PC-9 (cell line): ENCODE data around the gene HOMEZ. TPM values are rescaled to one million over a fixed set of nuclear protein-coding genes. Genes with fewer than 3 reads are reported as not detected.
A peak's percentile ranks its signal among the peaks of the same experiment; 100 is the strongest.

Experiments
- BruUV-seq: library from RNA; stranded (reverse); fragments of 400-500 nt; replicated peaks from 2 replicates; lab custom pipeline; 2021; lab: Mats Ljungman, UMichigan
- CTCF ChIA-PET: fragments of 300-600 bp; sonication (Branson Sonifier 250); formaldehyde crosslinking; loops from one replicate; lab custom pipeline; 2022; ENCODE audit warnings: antibody characterized with exemption; lab: Charles Lee
- POLR2A ChIA-PET: fragments of 300-600 bp; sonication (Branson Sonifier 250); formaldehyde crosslinking; loops from one replicate; lab custom pipeline; 2022; ENCODE audit warnings: antibody characterized with exemption; ENCODE audit not compliant: unreplicated experiment; lab: Charles Lee
- DNase-seq, 2 experiments: peaks; one replicate each; pipeline versions ENCODE4 v3.0.0 to v3.0.0-alpha.2; 2015 to 2022; ENCODE audit warnings: mixed read lengths in 1 of 2
- H2AFZ ChIP-seq: fragments of 200-600 bp; sonication (generic); 2 replicates; pipeline ENCODE4 v1.8.1; 2017; ENCODE audit warnings: antibody characterized with exemption
- H3F3A ChIP-seq: fragments of 200-600 bp; sonication (generic); 2 replicates; pipeline ENCODE4 v1.8.1; 2017; ENCODE audit warnings: antibody characterized with exemption, mild to moderate bottlenecking, low read depth; ENCODE audit not compliant: insufficient read depth
- H3K27ac ChIP-seq: fragments of 200-600 bp; sonication (generic); 2 replicates; pipeline ENCODE4 v1.6.1; 2016; ENCODE audit warnings: mixed run types
- H3K27me3 ChIP-seq: fragments of 200-600 bp; sonication (generic); 2 replicates; pipeline ENCODE4 v1.6.1; 2016; ENCODE audit warnings: low read depth, mixed run types; ENCODE audit not compliant: insufficient read depth
- H3K36me3 ChIP-seq: fragments of 200-600 bp; sonication (generic); 2 replicates; pipeline ENCODE4 v1.6.1; 2016; ENCODE audit warnings: low read depth, mixed run types
- H3K4me1 ChIP-seq: fragments of 200-600 bp; sonication (generic); replicated peaks from 2 replicates; pipeline ENCODE4 v1.6.1; 2016; ENCODE audit warnings: mixed run types; ENCODE audit not compliant: insufficient read depth
- H3K4me2 ChIP-seq: fragments of 200-600 bp; sonication (generic); 2 replicates; pipeline ENCODE4 v1.6.1; 2017; ENCODE audit warnings: mixed run types
- H3K4me3 ChIP-seq: fragments of 200-600 bp; sonication (generic); 2 replicates; pipeline ENCODE4 v1.6.1; 2016; ENCODE audit warnings: mixed run types
- H3K79me2 ChIP-seq: fragments of 200-600 bp; sonication (generic); 2 replicates; pipeline ENCODE4 v1.6.1; 2017; ENCODE audit warnings: low read depth, mixed run types
- H3K9me2 ChIP-seq: fragments of 200-600 bp; sonication (generic); 2 replicates; pipeline ENCODE4 v1.8.1; 2017; ENCODE audit warnings: mild to moderate bottlenecking; ENCODE audit not compliant: insufficient read depth
- H3K9me3 ChIP-seq: fragments of 200-600 bp; sonication (generic); 2 replicates; pipeline ENCODE4 v1.8.1; 2016; ENCODE audit warnings: low read depth; ENCODE audit not compliant: insufficient read depth
- H4K20me1 ChIP-seq: fragments of 200-600 bp; sonication (generic); 2 replicates; pipeline ENCODE4 v1.8.1; 2017; ENCODE audit not compliant: insufficient read depth
- CTCF ChIP-seq: fragments of 200-600 bp; sonication (generic); conservative IDR thresholded peaks from 2 replicates; pipeline ENCODE4 v1.6.1; 2017; ENCODE audit warnings: mixed run types, antibody characterized with exemption, mild to moderate bottlenecking, moderate library complexity
- EZH2 ChIP-seq: fragments of 200-600 bp; sonication (generic); IDR thresholded peaks from 2 replicates; pipeline ENCODE4 v1.8.0; 2017; ENCODE audit warnings: antibody characterized with exemption, low read depth
- intact Hi-C: fragments of 100-400 bp; cut with micrococcal nuclease; formaldehyde crosslinking; loops from one replicate; pipeline ENCODE4 v1.10.0; 2022; ENCODE audit not compliant: unreplicated experiment
- total RNA-seq: library from RNA; stranded (reverse); gene quantifications from 2 replicates; pipeline ENCODE4 v1.2.3, GENCODE V29; 2021

The HOMEZ gene
- total RNA-seq, 1 experiment from 2014 or later = 14.0 TPM

GRCh38 chr14:23302290-23303225, 16.6 kb upstream of the HOMEZ start, which contains the start of gene PPP1R3E:
Gene PPP1R3E, minus strand, starts transcription at chr14:23302859. Its CDS starts 283 bp downstream, at chr14:23302576.
- H3K27me3 ChIP-seq = no peaks in the 10 kb centered on the region
- CTCF ChIA-PET = interaction anchor here (0.6 to 0.8 kb wide), 3 partner anchors 67 to 746 kb away, joined by 3 to 4 read pairs (median 4); no protein-coding TSS in a partner anchor
- peak within 1 kb of the TSS; percentile 71 for H3K4me3 ChIP-seq
- intact Hi-C loops = loop anchor here (10.0 kb wide), 1 partner anchor 228 kb away; no protein-coding TSS in a partner anchor
- no peaks in the 10 kb centered on the region for H3K36me3 ChIP-seq
- no peaks in the 10 kb centered on the region for H3K9me3 ChIP-seq
- H4K20me1 ChIP-seq = no peaks in the 10 kb centered on the region
- POLR2A ChIA-PET = interaction anchor here (0.7 kb wide), 1 partner anchor 286 kb away, joined by 4 read pairs; no protein-coding TSS in a partner anchor
- peak within 1 kb of the TSS; percentile 94 for H2AFZ ChIP-seq
- peak within 1 kb of the TSS; percentile 88 for H3K4me2 ChIP-seq
- BruUV-seq = no TSS peak
- H3K79me2 ChIP-seq = peaks cover 17% of the 10 kb centered on the region
- peak; percentile 48 to 49 for DNase-seq
- peaks cover 19% of the 10 kb centered on the region for H3K4me1 ChIP-seq
- peaks cover 16% of the 10 kb centered on the region; the same call in 1 of the 2 replicates for H3F3A ChIP-seq
- no peaks in the 10 kb centered on the region for H3K9me2 ChIP-seq
- peak within 1 kb of the TSS; percentile 56 for H3K27ac ChIP-seq
- TF ChIP-seq EZH2 = no peak
- TF ChIP-seq CTCF = no peak

- no peak for DNase-seq
- H3K79me2 ChIP-seq = peaks cover 11% of the 10 kb centered on the region
- TF ChIP-seq EZH2 = no peak
- TF ChIP-seq CTCF = no peak
- peaks cover 17% of the 10 kb centered on the region for H3K4me1 ChIP-seq
- H3F3A ChIP-seq = peaks cover 16% of the 10 kb centered on the region; the same call in 1 of the 2 replicates
- ChIA-PET CTCF (interaction anchor here (0.8 kb wide), 1 partner anchor 67 kb away, joined by 4 read pairs; no protein-coding TSS in a partner anchor), POLR2A (no interaction called here)
- no peaks in the 10 kb centered on the region for H3K9me2 ChIP-seq
- peak overlapping the region; percentile 71 for H3K4me3 ChIP-seq
- H3K4me2 ChIP-seq = peak overlapping the region; percentile 88
- no peaks in the 10 kb centered on the region for H3K27me3 ChIP-seq
- intact Hi-C loops = loop anchor here (10.0 kb wide), 1 partner anchor 227 kb away; no protein-coding TSS in a partner anchor
- H3K27ac ChIP-seq = peak overlapping the region; percentile 56
- no peaks in the 10 kb centered on the region for H4K20me1 ChIP-seq
- no TSS peak for BruUV-seq
- no peaks in the 10 kb centered on the region for H3K36me3 ChIP-seq
- no peaks in the 10 kb centered on the region for H3K9me3 ChIP-seq
- peak overlapping the region; percentile 94 for H2AFZ ChIP-seq
These were observed 16.0 kb upstream of the HOMEZ start for GRCh38 chr14:23301969-23302289.

DNA sequence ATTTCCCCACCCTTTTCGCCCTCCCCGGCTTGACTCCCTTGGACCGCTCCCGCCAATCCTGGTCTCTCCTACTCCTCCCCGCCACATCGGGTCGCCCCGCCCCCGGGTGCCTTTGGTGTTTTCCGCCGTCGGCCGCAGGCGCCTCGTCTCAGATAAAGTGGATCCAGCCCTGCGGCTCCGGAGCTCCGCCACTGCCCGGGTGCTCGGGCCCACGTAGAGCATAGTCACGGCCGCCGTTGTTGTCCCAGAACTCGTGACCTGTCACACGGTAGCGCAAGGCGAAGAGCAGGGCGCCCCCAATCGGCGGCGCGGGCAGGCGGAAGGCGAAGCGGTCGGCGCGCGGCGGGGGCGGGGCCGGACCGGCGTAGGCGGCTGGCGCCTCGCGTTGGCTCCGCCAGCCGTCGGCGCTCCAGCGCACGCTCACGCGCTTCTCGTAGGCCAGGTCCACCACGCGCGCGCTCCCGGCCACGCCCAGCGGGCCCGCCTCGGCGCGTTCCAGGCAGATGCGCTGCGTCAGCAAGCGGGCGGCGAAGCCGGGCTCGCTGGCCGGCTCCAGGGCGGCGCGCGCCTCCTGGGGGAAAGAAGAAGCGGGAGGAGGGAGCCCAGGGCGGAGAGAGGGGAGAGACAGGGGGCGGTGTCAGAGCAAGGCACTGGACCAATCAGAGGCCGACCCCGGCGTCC, 15.5 kb upstream of the HOMEZ start:
- ChIA-PET CTCF (interaction anchor here (0.8 to 1.1 kb wide), 2 partner anchors 21 to 181 kb away, joined by 4 to 7 read pairs; no protein-coding TSS in a partner anchor), POLR2A (no interaction called here)
- peaks cover 17% of the 10 kb centered on the region for H3K4me1 ChIP-seq
- peak overlapping the region; percentile 94 for H2AFZ ChIP-seq
- intact Hi-C loops = loop anchor here (10.0 kb wide), 1 partner anchor 227 kb away; no protein-coding TSS in a partner anchor
- DNase-seq = peak; percentile 86 to 97
- H3K27ac ChIP-seq = peak overlapping the region; percentile 72
- no peaks in the 10 kb centered on the region for H3K36me3 ChIP-seq
- H3K27me3 ChIP-seq = no peaks in the 10 kb centered on the region
- no peaks in the 10 kb centered on the region for H4K20me1 ChIP-seq
- H3K4me3 ChIP-seq = peak overlapping the region; percentile 71
- H3K4me2 ChIP-seq = peak overlapping the region; percentile 88
- H3K9me3 ChIP-seq = no peaks in the 10 kb centered on the region
- peaks cover 16% of the 10 kb centered on the region; the same call in 1 of the 2 replicates for H3F3A ChIP-seq
- TF ChIP-seq CTCF (peak; percentile 68), EZH2 (no peak)
- no TSS peak for BruUV-seq
- H3K79me2 ChIP-seq = 0 out of 2 replicates have a peak, but pooled peaks cover 8% of the 10 kb centered on the region
- no peaks in the 10 kb centered on the region for H3K9me2 ChIP-seq
